Liver (tissue), 9 donors: ENCODE measurements around the gene RELL2. TPM values are rescaled to one million over a fixed set of nuclear protein-coding genes. Genes with fewer than 3 reads are reported as not detected.

ENCODE experiments used
- DNase-seq: peaks from one replicate; pipeline ENCODE4 v3.0.0-alpha.2; 2017; ENCODE audit warnings: low spot score
- H3K27ac ChIP-seq, 2 donors: one replicate each; pipeline ENCODE4 v1.7.0; 2013; ENCODE audit warnings: inconsistent platforms in 2 of 2, low read length in 2 of 2, control low read depth in 1 of 2, low read depth in 1 of 2, mild to moderate bottlenecking in 1 of 2
- H3K27me3 ChIP-seq, 4 donors: one replicate each; pipeline versions ENCODE4 v1.6.1 to v1.7.0; 2013; ENCODE audit warnings: low read length in 3 of 4, inconsistent platforms in 1 of 4, mild to moderate bottlenecking in 1 of 4, moderate library complexity in 1 of 4; ENCODE audit not compliant: control insufficient read depth in 4 of 4, insufficient read depth in 4 of 4
- H3K36me3 ChIP-seq, 4 donors: one replicate each; pipeline versions ENCODE4 v1.6.1 to v1.7.0; 2013; ENCODE audit warnings: low read length in 3 of 4, mild to moderate bottlenecking in 3 of 4, low read depth in 1 of 4, moderate library complexity in 1 of 4; ENCODE audit not compliant: control insufficient read depth in 4 of 4, insufficient read depth in 3 of 4
- H3K4me1 ChIP-seq, 4 donors: one replicate each; pipeline versions ENCODE4 v1.6.1 to v1.7.0; 2013; ENCODE audit warnings: low read length in 3 of 4, mild to moderate bottlenecking in 3 of 4, moderate library complexity in 1 of 4; ENCODE audit not compliant: control insufficient read depth in 4 of 4, insufficient read depth in 4 of 4
- H3K4me3 ChIP-seq, 3 donors: one replicate each; pipeline versions ENCODE4 v1.6.1 to v1.7.0; 2013; ENCODE audit warnings: low read length in 3 of 3, control low read depth in 1 of 3, low read depth in 1 of 3, mild to moderate bottlenecking in 1 of 3
- H3K9ac ChIP-seq, 2 donors: one replicate each; pipeline ENCODE4 v1.7.0; 2013; ENCODE audit warnings: low read length in 2 of 2, mild to moderate bottlenecking in 2 of 2, moderate library complexity in 2 of 2, control low read depth in 1 of 2, low read depth in 1 of 2
- H3K9me3 ChIP-seq, 4 donors: one replicate each; pipeline versions ENCODE4 v1.6.1 to v1.7.0; 2013; ENCODE audit warnings: low read length in 3 of 4; ENCODE audit not compliant: control insufficient read depth in 4 of 4
- ATF3 ChIP-seq: IDR thresholded peaks from 2 replicates; pipeline ENCODE4 v1.6.1; 2016; ENCODE audit warnings: antibody characterized with exemption
- CTCF ChIP-seq: fragments of 150-350 bp; IDR thresholded peaks from 2 replicates; pipeline ENCODE4 v1.5.1; 2017; ENCODE audit warnings: improper control_type of control experiment, low read depth, low read length; ENCODE audit not compliant: missing input control
- EGR1 ChIP-seq, 2 donors: IDR thresholded peaks; 2 replicates each; pipeline ENCODE4 v1.6.1; 2016 to 2018; ENCODE audit warnings: antibody characterized with exemption in 2 of 2, low read depth in 2 of 2
- FOXA1 ChIP-seq: IDR thresholded peaks from 2 replicates; pipeline ENCODE4 v1.6.1; 2016; ENCODE audit warnings: antibody characterized with exemption
- GABPA ChIP-seq, 2 donors: IDR thresholded peaks in 1 of 2; conservative IDR thresholded peaks in 1 of 2; 2 replicates each; pipeline ENCODE4 v1.6.1; 2016; ENCODE audit warnings: antibody characterized with exemption in 2 of 2, mild to moderate bottlenecking in 1 of 2, moderate library complexity in 1 of 2
- HNF4A ChIP-seq, 2 donors: conservative IDR thresholded peaks; 2 replicates each; pipeline ENCODE4 v1.6.1; 2016; ENCODE audit warnings: antibody characterized with exemption in 2 of 2, mild to moderate bottlenecking in 2 of 2
- HNF4G ChIP-seq: IDR thresholded peaks from 2 replicates; pipeline ENCODE4 v1.6.1; 2016; ENCODE audit warnings: antibody characterized with exemption
- JUND ChIP-seq, 2 donors: IDR thresholded peaks; 2 replicates each; pipeline ENCODE4 v1.6.1; 2016; ENCODE audit warnings: antibody characterized with exemption in 2 of 2
- MAX ChIP-seq: IDR thresholded peaks from 2 replicates; pipeline ENCODE4 v1.6.1; 2016; ENCODE audit warnings: antibody characterized with exemption
- NR2F2 ChIP-seq: IDR thresholded peaks from 2 replicates; pipeline ENCODE4 v1.6.1; 2016; ENCODE audit warnings: antibody characterized with exemption
- RAD21 ChIP-seq, 2 donors: IDR thresholded peaks; 2 replicates each; pipeline ENCODE4 v1.6.1; 2016; ENCODE audit warnings: antibody characterized with exemption in 2 of 2, mild to moderate bottlenecking in 2 of 2
- REST ChIP-seq: IDR thresholded peaks from 2 replicates; pipeline ENCODE4 v1.6.1; 2016; ENCODE audit warnings: antibody characterized with exemption, mild to moderate bottlenecking
- RXRA ChIP-seq, 2 donors: IDR thresholded peaks; 2 replicates each; pipeline ENCODE4 v1.6.1; 2017 to 2018; ENCODE audit warnings: antibody characterized with exemption in 2 of 2, mild to moderate bottlenecking in 1 of 2
- WGBS: extraction: QIAGEN DNeasy Blood & Tissue Kit; methylation state at CpG from one replicate; pipeline ENCODE4 v1.1.7; 2013; 5-methylcytosine and 5-hydroxymethylcytosine counted together
- polyA plus RNA-seq, 2 donors: library from polyadenylated mRNA; stranded (reverse) in 1 of 2; unstranded in 1 of 2; fragments of 200-250 nt in 1 of 2; fragments of >200 nt in 1 of 2; fragmentation: Nextera tagmentation in 1 of 2; extraction: Ambion mirVana in 1 of 2; gene quantifications; one replicate each; pipeline versions ENCODE4 v1.2.1 to v1.2.3, GENCODE V29; 2013 to 2015
- total RNA-seq, 2 donors: library from RNA; depleted of rRNA; stranded (reverse); fragments of >200 nt; gene quantifications; one replicate each; pipeline ENCODE4 v1.2.3, GENCODE V29; 2014
- donor health status: healthy.
- donor health status: healthy.
- donor health status: healthy.
- donor health status: healthy.
- donor health status: healthy.

Gene RELL2
- total and polyA plus RNA-seq, 4 donors: 0.47 to 1.3 (median 0.88) TPM

GRCh38 chr5:141632650-141633049, 4.1 kb upstream of the RELL2 start:
- Histone ChIP-seq H3K9ac (no peak overlapping the region), H3K27me3 (no peaks in the 10 kb centered on the region), H3K27ac (no peak overlapping the region), H3K9me3 (no peaks in the 10 kb centered on the region), H3K4me1 (peaks cover 7 to 30% (median 24%) of the 10 kb centered on the region in 4 donors), H3K4me3 (no peak overlapping the region), H3K36me3 (peaks cover 0 to 21% (median 17%) of the 10 kb centered on the region in 4 donors)
- 89% methylated on average over 2 of the region's 2 CpGs for WGBS
- DNase-seq: no peak
- TF ChIP-seq NR2F2 (no peak), MAX (no peak), RXRA (IDR thresholded peaks at IDR 0.05) (no peak)

- H3K9me3 ChIP-seq: no peaks in the 10 kb centered on the region
- no peaks in the 10 kb centered on the region for H3K27me3 ChIP-seq
- no peak overlapping the region for H3K4me3 ChIP-seq
- no peak overlapping the region for H3K9ac ChIP-seq
- H3K36me3 ChIP-seq: peaks cover 0 to 12% (median 6%) of the 10 kb centered on the region in 4 donors
- H3K27ac ChIP-seq: no peak overlapping the region
- no peak for DNase-seq
- peaks cover 9 to 32% (median 26%) of the 10 kb centered on the region in 4 donors for H3K4me1 ChIP-seq
- no peak for TF ChIP-seq HNF4A (conservative IDR thresholded peaks at IDR 0.05)
- TF ChIP-seq NR2F2: no peak
- no peak for TF ChIP-seq RAD21 (IDR thresholded peaks at IDR 0.05)
- no peak for TF ChIP-seq JUND (IDR thresholded peaks at IDR 0.05)
- TF ChIP-seq EGR1 (IDR thresholded peaks at IDR 0.05; ENCODE audit: low read depth in 2 of 2): no peak
- TF ChIP-seq MAX: no peak
- no peak for TF ChIP-seq HNF4G
- TF ChIP-seq GABPA (IDR thresholded peaks at IDR 0.05 in 1 of 2, conservative IDR thresholded peaks at IDR 0.05 in 1 of 2): no peak
- TF ChIP-seq FOXA1: no peak
- TF ChIP-seq ATF3: no peak
- no peak for TF ChIP-seq CTCF
- no peak for TF ChIP-seq REST
- no peak for TF ChIP-seq RXRA (IDR thresholded peaks at IDR 0.05)
- WGBS: 82% methylated on average over 5 of the region's 5 CpGs
Measured at GRCh38 chr5:141633871-141634561, 2.8 kb upstream of the RELL2 start.
